GM18907 (cell line): ENCODE data around the gene VAV2.

Experiments used
- ATAC-seq: cut with Tn5 transposase; IDR thresholded peaks from one replicate; pipeline ENCODE4 v1.9.1; 2021; ENCODE audit warnings: mild to moderate bottlenecking, moderate library complexity; ENCODE audit not compliant: unreplicated experiment

The VAV2 gene

GRCh38 chr9:134028575-134029247 lies 36.6 kb upstream of the VAV2 start:
- no peak for ATAC-seq

- ATAC-seq: no peak
These were observed 36.0 kb upstream of the VAV2 start for GRCh38 chr9:134028076-134028475.

GRCh38 chr9:134027561-134027960 lies 35.4 kb upstream of the VAV2 start:
- ATAC-seq: no peak

GRCh38 chr9:134026981-134027380 lies 34.9 kb upstream of the VAV2 start:
- no peak for ATAC-seq

- no peak for ATAC-seq
These were observed 34.5 kb upstream of the VAV2 start for GRCh38 chr9:134026581-134026980.

GRCh38 chr9:134025606-134026541 lies 33.8 kb upstream of the VAV2 start:
- peak; percentile 36 for ATAC-seq

GRCh38 chr9:134024828-134025605 lies 32.9 kb upstream of the VAV2 start, which contains the start of gene BRD3OS:
Gene BRD3OS (plus strand): TSS chr9:134025481. CDS start chr9:134026748, 1,267 bp downstream.
- ATAC-seq: peak; percentile 78

GRCh38 chr9:134024214-134024792 lies 32.2 kb upstream of the VAV2 start:
- ATAC-seq: no peak

GRCh38 chr9:134014946-134015345 lies 22.8 kb upstream of the VAV2 start:
- no peak for ATAC-seq

- no peak for ATAC-seq
These were observed 19.3 kb upstream of the VAV2 start for GRCh38 chr9:134011401-134011800.

- ATAC-seq: no peak
These were observed 18.4 kb upstream of the VAV2 start for GRCh38 chr9:134010310-134011173.

- no peak for ATAC-seq
These were observed 15.4 kb upstream of the VAV2 start for GRCh38 chr9:134007571-134007970.

GRCh38 chr9:134007150-134007549 lies 15.0 kb upstream of the VAV2 start:
- no peak for ATAC-seq

- ATAC-seq: no peak
These were observed 13.3 kb upstream of the VAV2 start for GRCh38 chr9:134005381-134005780.

- no peak for ATAC-seq
These were observed 12.8 kb upstream of the VAV2 start for GRCh38 chr9:134004881-134005280.

- no peak for ATAC-seq
These were observed 12.2 kb upstream of the VAV2 start for GRCh38 chr9:134004131-134004873.

GRCh38 chr9:134003237-134003636 lies 11.1 kb upstream of the VAV2 start:
- no peak for ATAC-seq

- ATAC-seq: no peak
These were observed 10.7 kb upstream of the VAV2 start for GRCh38 chr9:134002796-134003195.

GRCh38 chr9:133999851-134000265 lies 7.7 kb upstream of the VAV2 start:
- no peak for ATAC-seq
